ENCODE data around the gene EPS8.

The EPS8 gene

DNA sequence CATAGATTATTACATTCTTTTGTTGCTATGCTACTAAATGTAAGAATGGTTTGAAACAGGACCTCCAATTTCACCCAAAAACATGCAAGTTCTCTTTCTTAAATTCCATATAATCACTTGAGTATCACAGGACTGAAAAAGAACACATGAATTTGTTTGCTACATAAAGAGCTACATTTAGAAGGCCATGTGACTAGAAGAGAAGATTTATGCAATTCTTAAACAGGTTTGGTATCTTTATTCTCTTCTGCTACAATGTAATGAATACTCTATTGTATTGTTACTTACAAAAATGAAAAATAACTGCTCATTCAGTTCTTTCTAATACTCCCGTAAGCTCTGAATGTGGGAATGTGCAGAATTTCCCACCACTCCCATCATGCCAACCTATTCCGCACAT lies 9.3 kb downstream of the EPS8 start:
- TF ChIP-seq, protein P1, sequence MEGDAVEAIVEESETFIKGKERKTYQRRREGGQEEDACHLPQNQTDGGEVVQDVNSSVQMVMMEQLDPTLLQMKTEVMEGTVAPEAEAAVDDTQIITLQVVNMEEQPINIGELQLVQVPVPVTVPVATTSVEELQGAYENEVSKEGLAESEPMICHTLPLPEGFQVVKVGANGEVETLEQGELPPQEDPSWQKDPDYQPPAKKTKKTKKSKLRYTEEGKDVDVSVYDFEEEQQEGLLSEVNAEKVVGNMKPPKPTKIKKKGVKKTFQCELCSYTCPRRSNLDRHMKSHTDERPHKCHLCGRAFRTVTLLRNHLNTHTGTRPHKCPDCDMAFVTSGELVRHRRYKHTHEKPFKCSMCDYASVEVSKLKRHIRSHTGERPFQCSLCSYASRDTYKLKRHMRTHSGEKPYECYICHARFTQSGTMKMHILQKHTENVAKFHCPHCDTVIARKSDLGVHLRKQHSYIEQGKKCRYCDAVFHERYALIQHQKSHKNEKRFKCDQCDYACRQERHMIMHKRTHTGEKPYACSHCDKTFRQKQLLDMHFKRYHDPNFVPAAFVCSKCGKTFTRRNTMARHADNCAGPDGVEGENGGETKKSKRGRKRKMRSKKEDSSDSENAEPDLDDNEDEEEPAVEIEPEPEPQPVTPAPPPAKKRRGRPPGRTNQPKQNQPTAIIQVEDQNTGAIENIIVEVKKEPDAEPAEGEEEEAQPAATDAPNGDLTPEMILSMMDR (conservative IDR thresholded peaks at IDR 0.05), result no peak

DNA sequence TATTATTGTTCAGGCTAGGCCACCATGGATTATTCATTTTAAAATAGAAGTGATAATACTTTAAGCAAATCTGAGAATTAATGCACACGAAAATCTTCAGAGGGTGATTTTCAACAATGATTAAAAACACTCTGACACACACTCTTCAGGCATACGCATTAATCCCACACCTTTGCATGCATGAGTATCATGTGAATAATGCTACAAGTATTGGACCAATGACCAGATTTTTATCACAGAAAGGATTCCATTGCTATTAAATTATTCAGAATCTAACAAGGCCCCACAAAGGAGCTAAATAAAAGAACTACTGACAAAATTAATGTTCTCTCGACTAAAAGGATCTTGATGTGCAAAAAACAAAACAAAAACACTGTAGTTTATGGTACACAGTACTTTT lies 11.1 kb downstream of the EPS8 start:
- no peak overlapping the region for H3K27ac ChIP-seq
- TF ChIP-seq, protein P1 (conservative IDR thresholded peaks at IDR 0.05), result no peak

More for the DNA sequence above, 9.3 kb downstream of the EPS8 start:
- peak overlapping the region; percentile 39 for H3K27ac ChIP-seq

GRCh38 chr12:15777355-15778012 lies 11.7 kb downstream of the EPS8 start:
- TF ChIP-seq, protein P1 (conservative IDR thresholded peaks at IDR 0.05), result no peak

DNA sequence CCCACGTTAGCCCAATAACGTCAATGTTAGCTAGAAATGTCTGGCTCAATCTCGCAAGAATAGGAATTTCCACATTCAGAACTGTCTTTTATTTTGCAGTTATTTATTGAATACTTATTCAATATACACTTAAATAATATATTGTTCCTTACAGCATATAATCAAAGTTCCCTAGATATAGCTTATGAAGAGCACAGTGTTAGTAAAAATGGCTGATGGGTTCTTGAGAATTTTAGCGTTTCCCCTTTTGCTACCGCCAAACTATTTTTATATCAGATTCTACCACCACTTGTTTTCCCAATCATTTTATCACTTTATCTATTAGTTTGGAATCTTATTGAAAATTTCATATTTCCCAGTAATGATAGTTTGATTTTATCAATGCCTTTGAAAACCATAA lies 12.7 kb downstream of the EPS8 start:
- no peak overlapping the region for H3K27ac ChIP-seq
- TF ChIP-seq, protein P1 (conservative IDR thresholded peaks at IDR 0.05), result no peak

More at GRCh38 chr12:15777355-15778012, 11.7 kb downstream of the EPS8 start:
- H3K27ac ChIP-seq, result no peak overlapping the region

DNA sequence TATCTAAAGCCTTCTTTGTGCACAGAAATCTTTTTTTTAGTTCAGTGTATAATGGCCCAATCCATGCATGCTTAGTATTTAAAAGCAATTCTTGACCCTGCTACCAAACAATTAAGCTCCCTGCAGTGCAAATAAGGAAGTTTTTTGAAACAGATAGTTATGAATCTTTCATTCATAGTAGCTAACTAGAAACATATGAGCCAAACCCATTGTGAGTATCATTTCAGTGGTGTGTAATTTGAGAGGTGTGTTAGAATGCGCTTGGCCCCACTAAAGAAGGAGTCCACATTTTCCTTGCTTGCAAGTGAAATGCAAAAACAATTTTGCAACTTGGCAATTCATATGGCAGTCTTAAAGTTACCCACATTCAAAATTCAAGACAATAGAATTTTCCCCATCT lies 14.4 kb downstream of the EPS8 start:
- H3K27ac ChIP-seq, result no peak overlapping the region
- TF ChIP-seq, protein P1 (conservative IDR thresholded peaks at IDR 0.05), result no peak

- no peak overlapping the region for H3K27ac ChIP-seq
- TF ChIP-seq, protein P1 (conservative IDR thresholded peaks at IDR 0.05), result peak; percentile 81
These were observed 16.7 kb downstream of the EPS8 start for GRCh38 chr12:15772405-15773018.

- TF ChIP-seq, protein P1 (conservative IDR thresholded peaks at IDR 0.05), result no peak
- no peak overlapping the region for H3K27ac ChIP-seq
These were observed 18.6 kb downstream of the EPS8 start for GRCh38 chr12:15770581-15770980.
